Transverse colon (tissue), 3 donors: ENCODE measurements around the gene RHOBTB1.

ENCODE experiments used
- CTCF ChIP-seq, 5 experiments: fragments of 200-600 bp in 3 of 5; fragments of 450-650 bp in 2 of 5; sonication (generic) in 3 of 5; IDR thresholded peaks; 1 replicate in 2 of 5; 2 replicates in 3 of 5; pipeline ENCODE4 v1.5.1; 2016 to 2017; ENCODE audit warnings: antibody characterized with exemption in 5 of 5, inconsistent platforms in 3 of 5, mild to moderate bottlenecking in 2 of 5, moderate library complexity in 1 of 5
- EP300 ChIP-seq: sonication (generic); formaldehyde crosslinking; IDR thresholded peaks from one replicate; pipeline ENCODE4 v1.6.1; 2017; ENCODE audit warnings: antibody characterized with exemption, low read depth

- TF ChIP-seq CTCF (IDR thresholded peaks at IDR 0.05) (no peak), EP300 (no peak)
These were observed 121.2 kb downstream of the RHOBTB1 start for GRCh38 chr10:60822809-60823208.
